ENCODE measurements around the gene GTF2IRD1. TPM values are rescaled to one million over a fixed set of nuclear protein-coding genes. Genes with fewer than 3 reads are reported as not detected.
A peak's percentile ranks its signal among the peaks of the same experiment; 100 is the strongest.

The GTF2IRD1 gene
- total and polyA plus RNA-seq, 2 of the 13 experiments (the other 11 are each of a cell fraction or from before 2014, with no cell fraction given), result 16.5 to 26.7 TPM

- TF ChIP-seq MYC (CRISPR knock-in tag; IDR thresholded peaks at IDR 0.05; ENCODE audit: borderline replicate concordance) (0 out of 2 replicates have a peak, but pooled peaks have one; percentile 15), MXI1 (IDR thresholded peaks at IDR 0.05; ENCODE audit: borderline replicate concordance, low read depth, low read length) (no peak), ZNF501 (CRISPR knock-in tag; IDR thresholded peaks at IDR 0.05) (peak; percentile 79), KMT2A (CRISPR knock-in tag; IDR thresholded peaks at IDR 0.05) (0 out of 2 replicates have a peak, but pooled peaks have one; percentile 21), ZFP90 (CRISPR knock-in tag; IDR thresholded peaks at IDR 0.05; ENCODE audit: borderline replicate concordance) (no peak), TCF12 (IDR thresholded peaks at IDR 0.05) (no peak), TCF12 (CRISPR knock-in tag; IDR thresholded peaks at IDR 0.05) (no peak), SUZ12 (IDR thresholded peaks at IDR 0.05; ENCODE audit: low read depth, low read length) (no peak), PHF21A (CRISPR knock-in tag; IDR thresholded peaks at IDR 0.05) (peak; percentile 63), FOSL2 (CRISPR knock-in tag; IDR thresholded peaks at IDR 0.05) (no peak), GFI1 (CRISPR knock-in tag; IDR thresholded peaks at IDR 0.05; ENCODE audit: borderline replicate concordance) (no peak; the same call in 1 of the 2 replicates), REL (CRISPR knock-in tag; conservative IDR thresholded peaks at IDR 0.05) (no peak), LCORL (IDR thresholded peaks at IDR 0.05) (no peak), LCORL (CRISPR knock-in tag; IDR thresholded peaks at IDR 0.05) (peak; percentile 63), ZBTB8A (CRISPR knock-in tag; IDR thresholded peaks at IDR 0.05; ENCODE audit: borderline replicate concordance, low read depth) (no peak), MAZ (IDR thresholded peaks at IDR 0.05; ENCODE audit: borderline replicate concordance, low read depth, low read length) (no peak), MAZ (CRISPR knock-in tag; IDR thresholded peaks at IDR 0.05; ENCODE audit: low read depth) (peak; percentile 68), ZFP91 (CRISPR knock-in tag; IDR thresholded peaks at IDR 0.05; ENCODE audit: borderline replicate concordance) (peak; percentile 53; the same call in 1 of the 2 replicates), ZUFSP (CRISPR knock-in tag; IDR thresholded peaks at IDR 0.05; ENCODE audit: borderline replicate concordance) (no peak), IRF9 (CRISPR knock-in tag; IDR thresholded peaks at IDR 0.05; ENCODE audit: borderline replicate concordance) (no peak)
- TF ChIP-seq, protein P1, sequence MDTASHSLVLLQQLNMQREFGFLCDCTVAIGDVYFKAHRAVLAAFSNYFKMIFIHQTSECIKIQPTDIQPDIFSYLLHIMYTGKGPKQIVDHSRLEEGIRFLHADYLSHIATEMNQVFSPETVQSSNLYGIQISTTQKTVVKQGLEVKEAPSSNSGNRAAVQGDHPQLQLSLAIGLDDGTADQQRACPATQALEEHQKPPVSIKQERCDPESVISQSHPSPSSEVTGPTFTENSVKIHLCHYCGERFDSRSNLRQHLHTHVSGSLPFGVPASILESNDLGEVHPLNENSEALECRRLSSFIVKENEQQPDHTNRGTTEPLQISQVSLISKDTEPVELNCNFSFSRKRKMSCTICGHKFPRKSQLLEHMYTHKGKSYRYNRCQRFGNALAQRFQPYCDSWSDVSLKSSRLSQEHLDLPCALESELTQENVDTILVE (CRISPR knock-in tag; IDR thresholded peaks at IDR 0.05), result no peak
- TF ChIP-seq, protein P2, sequence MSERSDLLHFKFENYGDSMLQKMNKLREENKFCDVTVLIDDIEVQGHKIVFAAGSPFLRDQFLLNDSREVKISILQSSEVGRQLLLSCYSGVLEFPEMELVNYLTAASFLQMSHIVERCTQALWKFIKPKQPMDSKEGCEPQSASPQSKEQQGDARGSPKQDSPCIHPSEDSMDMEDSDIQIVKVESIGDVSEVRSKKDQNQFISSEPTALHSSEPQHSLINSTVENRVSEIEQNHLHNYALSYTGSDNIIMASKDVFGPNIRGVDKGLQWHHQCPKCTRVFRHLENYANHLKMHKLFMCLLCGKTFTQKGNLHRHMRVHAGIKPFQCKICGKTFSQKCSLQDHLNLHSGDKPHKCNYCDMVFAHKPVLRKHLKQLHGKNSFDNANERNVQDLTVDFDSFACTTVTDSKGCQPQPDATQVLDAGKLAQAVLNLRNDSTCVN (CRISPR knock-in tag; IDR thresholded peaks at IDR 0.05; ENCODE audit: borderline replicate concordance), result no peak
- TF ChIP-seq, protein P3, sequence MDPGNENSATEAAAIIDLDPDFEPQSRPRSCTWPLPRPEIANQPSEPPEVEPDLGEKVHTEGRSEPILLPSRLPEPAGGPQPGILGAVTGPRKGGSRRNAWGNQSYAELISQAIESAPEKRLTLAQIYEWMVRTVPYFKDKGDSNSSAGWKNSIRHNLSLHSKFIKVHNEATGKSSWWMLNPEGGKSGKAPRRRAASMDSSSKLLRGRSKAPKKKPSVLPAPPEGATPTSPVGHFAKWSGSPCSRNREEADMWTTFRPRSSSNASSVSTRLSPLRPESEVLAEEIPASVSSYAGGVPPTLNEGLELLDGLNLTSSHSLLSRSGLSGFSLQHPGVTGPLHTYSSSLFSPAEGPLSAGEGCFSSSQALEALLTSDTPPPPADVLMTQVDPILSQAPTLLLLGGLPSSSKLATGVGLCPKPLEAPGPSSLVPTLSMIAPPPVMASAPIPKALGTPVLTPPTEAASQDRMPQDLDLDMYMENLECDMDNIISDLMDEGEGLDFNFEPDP (CRISPR knock-in tag; conservative IDR thresholded peaks at IDR 0.05), result no peak
These were observed 82.2 kb downstream of the GTF2IRD1 start (continued) for GRCh38 chr7:74535951-74536356.
